Astrocyte (in vitro differentiated cells and primary cell): ENCODE results near the gene OR7A5. TPM values are rescaled to one million over a fixed set of nuclear protein-coding genes. Genes with fewer than 3 reads are reported as not detected.

ENCODE experiments used
- DNase-seq: peaks from one replicate; pipeline ENCODE4 v3.0.0-alpha.2; 2010; ENCODE audit warnings: low read depth
- FAIRE-seq: peaks from 2 replicates; lab custom pipeline; 2011; peaks lifted over from hg19 to GRCh38; lab: Jason Lieb, UNC
- H2AFZ ChIP-seq: 2 replicates; pipeline ENCODE4 v1.6.0; 2012; ENCODE audit warnings: low read depth, low read length, inconsistent platforms
- H3K27ac ChIP-seq: 2 replicates; pipeline ENCODE4 v1.5.1; 2011; ENCODE audit warnings: low read depth, low read length, inconsistent platforms
- H3K27me3 ChIP-seq: 2 replicates; pipeline ENCODE4 v1.6.0; 2011; ENCODE audit warnings: low read length, inconsistent platforms; ENCODE audit not compliant: insufficient read depth
- H3K36me3 ChIP-seq: 2 replicates; pipeline ENCODE4 v1.5.1; 2011; ENCODE audit warnings: low read length, inconsistent platforms; ENCODE audit not compliant: insufficient read depth
- H3K4me1 ChIP-seq: 2 replicates; pipeline ENCODE4 v1.5.1; 2011; ENCODE audit warnings: low read length, inconsistent platforms; ENCODE audit not compliant: insufficient read depth
- H3K4me2 ChIP-seq: 2 replicates; pipeline ENCODE4 v1.6.0; 2012; ENCODE audit warnings: low read length, inconsistent platforms
- H3K4me3 ChIP-seq: 2 replicates; pipeline ENCODE4 v1.5.1; 2011; ENCODE audit warnings: low read depth, mild to moderate bottlenecking, low read length, inconsistent platforms; ENCODE audit not compliant: insufficient read depth
- H3K79me2 ChIP-seq: 2 replicates; pipeline ENCODE4 v1.6.0; 2012; ENCODE audit warnings: mild to moderate bottlenecking, low read length, inconsistent platforms; ENCODE audit not compliant: insufficient read depth
- H3K9ac ChIP-seq: 2 replicates; pipeline ENCODE4 v1.6.0; 2012; ENCODE audit warnings: mild to moderate bottlenecking, low read length, inconsistent platforms
- H3K9me3 ChIP-seq: 2 replicates; pipeline ENCODE4 v1.5.1; 2012; ENCODE audit warnings: low read depth, mild to moderate bottlenecking, low read length, inconsistent platforms; ENCODE audit not compliant: insufficient read depth
- H4K20me1 ChIP-seq: 2 replicates; pipeline ENCODE4 v1.6.0; 2012; ENCODE audit warnings: low read length, inconsistent platforms; ENCODE audit not compliant: insufficient read depth
- H3K27ac Mint-ChIP-seq: one replicate; pipeline ENCODE4 v1.8.0; 2021; ENCODE audit warnings: mild to moderate bottlenecking, mixed read lengths; ENCODE audit not compliant: unreplicated experiment
- H3K27me3 Mint-ChIP-seq: one replicate; pipeline ENCODE4 v1.8.0; 2021; ENCODE audit warnings: low read depth, mixed read lengths; ENCODE audit not compliant: unreplicated experiment
- H3K36me3 Mint-ChIP-seq: one replicate; pipeline ENCODE4 v1.8.0; 2021; ENCODE audit warnings: low read depth, mixed read lengths; ENCODE audit not compliant: unreplicated experiment
- H3K4me1 Mint-ChIP-seq: one replicate; pipeline ENCODE4 v1.8.0; 2021; ENCODE audit warnings: low read depth, mixed read lengths; ENCODE audit not compliant: unreplicated experiment
- H3K4me3 Mint-ChIP-seq: one replicate; pipeline ENCODE4 v1.8.0; 2021; ENCODE audit warnings: mild to moderate bottlenecking, moderate library complexity, mixed read lengths; ENCODE audit not compliant: unreplicated experiment
- H3K9me3 Mint-ChIP-seq: one replicate; pipeline ENCODE4 v1.8.0; 2021; ENCODE audit warnings: mild to moderate bottlenecking, mixed read lengths; ENCODE audit not compliant: unreplicated experiment
- EZH2 ChIP-seq: IDR thresholded peaks from 2 replicates; pipeline ENCODE4 v1.6.1; 2012; ENCODE audit warnings: mild to moderate bottlenecking, low read length, inconsistent platforms; ENCODE audit not compliant: insufficient read depth
- total RNA-seq: library from RNA; stranded (reverse); gene quantifications from 2 replicates; pipeline ENCODE4 v1.2.1, GENCODE V29; 2021
- TF ChIP-seq, protein P1 (sequence below): IDR thresholded peaks from 2 replicates; pipeline ENCODE4 v1.5.1; 2011; ENCODE audit warnings: low read depth, mild to moderate bottlenecking, inconsistent platforms, low read length, moderate library complexity; ENCODE audit not compliant: insufficient read depth

OR7A5 gene
- total RNA-seq, 1 donor from 2014 or later, result not detected

DNA sequence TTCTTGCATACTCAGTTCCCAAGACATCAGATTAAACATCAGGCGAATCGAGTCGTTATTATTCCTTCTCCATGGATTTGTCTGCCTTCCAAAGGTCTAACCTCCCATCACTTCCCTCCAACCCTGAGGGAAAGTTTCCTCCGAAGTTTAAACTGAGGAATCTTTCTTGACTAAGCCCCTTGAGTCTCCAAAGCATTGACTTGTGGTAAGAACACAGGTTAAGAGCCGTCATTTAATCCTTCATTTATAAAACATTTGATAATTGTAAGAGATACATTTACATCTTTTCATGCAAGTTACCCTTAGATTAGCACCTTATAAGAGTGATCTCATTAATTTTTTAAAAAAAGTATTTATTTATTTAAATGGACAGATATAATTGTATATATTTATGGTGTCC lies 13.8 kb upstream of the OR7A5 start, which contains the start of gene OR7A10:
TSS of gene OR7A10 (minus strand) at position 101 of the 400 bp plus-strand sequence. CDS start 7,045 bp downstream, outside the sequence.
- H3K4me3 Mint-ChIP-seq, result no peak within 1 kb of the TSS
- TF ChIP-seq, protein P1, sequence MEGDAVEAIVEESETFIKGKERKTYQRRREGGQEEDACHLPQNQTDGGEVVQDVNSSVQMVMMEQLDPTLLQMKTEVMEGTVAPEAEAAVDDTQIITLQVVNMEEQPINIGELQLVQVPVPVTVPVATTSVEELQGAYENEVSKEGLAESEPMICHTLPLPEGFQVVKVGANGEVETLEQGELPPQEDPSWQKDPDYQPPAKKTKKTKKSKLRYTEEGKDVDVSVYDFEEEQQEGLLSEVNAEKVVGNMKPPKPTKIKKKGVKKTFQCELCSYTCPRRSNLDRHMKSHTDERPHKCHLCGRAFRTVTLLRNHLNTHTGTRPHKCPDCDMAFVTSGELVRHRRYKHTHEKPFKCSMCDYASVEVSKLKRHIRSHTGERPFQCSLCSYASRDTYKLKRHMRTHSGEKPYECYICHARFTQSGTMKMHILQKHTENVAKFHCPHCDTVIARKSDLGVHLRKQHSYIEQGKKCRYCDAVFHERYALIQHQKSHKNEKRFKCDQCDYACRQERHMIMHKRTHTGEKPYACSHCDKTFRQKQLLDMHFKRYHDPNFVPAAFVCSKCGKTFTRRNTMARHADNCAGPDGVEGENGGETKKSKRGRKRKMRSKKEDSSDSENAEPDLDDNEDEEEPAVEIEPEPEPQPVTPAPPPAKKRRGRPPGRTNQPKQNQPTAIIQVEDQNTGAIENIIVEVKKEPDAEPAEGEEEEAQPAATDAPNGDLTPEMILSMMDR, result no peak
- TF ChIP-seq EZH2, result no peak
- Histone ChIP-seq H3K4me1 (no peaks in the 10 kb centered on the region), H4K20me1 (no peaks in the 10 kb centered on the region), H3K4me2 (no peak within 1 kb of the TSS), H3K9me3 (no peaks in the 10 kb centered on the region), H3K4me3 (no peak within 1 kb of the TSS), H2AFZ (no peak within 1 kb of the TSS), H3K27ac (no peak within 1 kb of the TSS), H3K36me3 (no peaks in the 10 kb centered on the region), H3K27me3 (no peaks in the 10 kb centered on the region), H3K9ac (no peak within 1 kb of the TSS), H3K79me2 (no peaks in the 10 kb centered on the region)
- FAIRE-seq, result no peak
- peaks cover 3% of the 10 kb centered on the region for H3K9me3 Mint-ChIP-seq
- H3K27ac Mint-ChIP-seq, result no peak within 1 kb of the TSS
- no peak for DNase-seq
- no peaks in the 10 kb centered on the region for H3K4me1 Mint-ChIP-seq
- H3K36me3 Mint-ChIP-seq, result no peaks in the 10 kb centered on the region
- peaks cover 8% of the 10 kb centered on the region for H3K27me3 Mint-ChIP-seq

DNA sequence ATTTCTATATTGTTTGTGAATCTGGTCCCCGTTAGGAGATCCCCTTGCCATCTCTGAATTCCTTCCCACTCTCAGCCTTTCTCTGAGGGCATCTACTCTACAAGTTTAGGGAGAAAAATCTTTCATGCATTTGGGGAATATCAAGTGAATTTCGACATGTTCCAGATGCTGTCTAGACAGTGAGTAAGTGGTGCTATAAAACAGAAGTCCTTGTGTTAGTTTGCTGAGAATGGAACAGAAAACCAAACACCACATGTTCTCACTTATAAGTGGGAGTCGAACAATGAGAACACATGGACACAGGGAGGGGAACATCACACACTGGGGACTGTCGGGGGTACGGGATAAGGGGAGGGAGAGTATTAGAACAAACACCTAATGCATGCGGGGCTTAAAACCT lies 8.6 kb upstream of the OR7A5 start:
- no peaks in the 10 kb centered on the region for H3K36me3 Mint-ChIP-seq
- no peaks in the 10 kb centered on the region for H3K36me3 ChIP-seq
- no peaks in the 10 kb centered on the region for H4K20me1 ChIP-seq
- no peaks in the 10 kb centered on the region for H3K79me2 ChIP-seq
- no peak for TF ChIP-seq EZH2
- TF ChIP-seq, protein P1, result no peak
- peaks cover 5% of the 10 kb centered on the region for H3K27me3 Mint-ChIP-seq
- no peak overlapping the region for H3K9ac ChIP-seq
- H3K4me2 ChIP-seq, result no peak overlapping the region
- H3K9me3 Mint-ChIP-seq, result peaks cover 6% of the 10 kb centered on the region
- no peak for FAIRE-seq
- DNase-seq, result no peak
- H3K27me3 ChIP-seq, result no peaks in the 10 kb centered on the region
- no peaks in the 10 kb centered on the region for H3K4me1 Mint-ChIP-seq
- H3K9me3 ChIP-seq, result no peaks in the 10 kb centered on the region
- H3K27ac ChIP-seq, result no peak overlapping the region
- no peak overlapping the region for H3K4me3 Mint-ChIP-seq
- H3K27ac Mint-ChIP-seq, result no peak overlapping the region
- no peaks in the 10 kb centered on the region for H3K4me1 ChIP-seq
- H3K4me3 ChIP-seq, result no peak overlapping the region
- no peak overlapping the region for H2AFZ ChIP-seq

DNA sequence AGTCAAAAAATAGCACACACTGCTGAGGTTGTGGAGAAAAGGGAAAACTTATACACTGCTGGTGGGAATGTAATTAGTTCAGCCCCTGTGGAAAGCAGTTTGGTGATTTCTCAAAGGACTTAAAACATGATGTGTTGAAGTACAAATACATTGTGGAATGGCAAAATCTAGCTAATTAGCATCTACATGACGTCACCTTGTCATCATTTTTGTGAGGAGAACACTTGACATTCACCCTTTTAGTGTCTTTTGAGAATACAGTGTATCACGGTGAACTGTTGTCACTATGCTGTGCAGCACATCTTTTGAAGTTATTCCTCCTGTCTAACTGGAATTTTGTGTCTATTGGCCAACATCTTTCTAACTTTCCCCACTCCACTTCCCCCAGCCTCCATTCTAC lies 8.2 kb upstream of the OR7A5 start:
- Histone ChIP-seq H3K4me2 (no peak overlapping the region), H3K27ac (no peak overlapping the region), H3K4me1 (no peaks in the 10 kb centered on the region), H3K79me2 (no peaks in the 10 kb centered on the region), H3K27me3 (no peaks in the 10 kb centered on the region), H3K36me3 (no peaks in the 10 kb centered on the region), H2AFZ (no peak overlapping the region), H3K9me3 (no peaks in the 10 kb centered on the region), H3K9ac (no peak overlapping the region), H4K20me1 (no peaks in the 10 kb centered on the region), H3K4me3 (no peak overlapping the region)
- Mint-ChIP-seq H3K36me3 (no peaks in the 10 kb centered on the region), H3K4me1 (no peaks in the 10 kb centered on the region), H3K27ac (no peak overlapping the region), H3K9me3 (peaks cover 6% of the 10 kb centered on the region), H3K27me3 (peaks cover 5% of the 10 kb centered on the region), H3K4me3 (no peak overlapping the region)
- FAIRE-seq (no peak), DNase-seq (no peak)
- TF ChIP-seq, protein P1, result no peak
- TF ChIP-seq EZH2, result no peak
